Suprapubic skin (tissue), 4 donors: ENCODE results near the gene VWA7.
"Not testable (repeated sequence)": the region's sequence is repeated elsewhere in the genome, so short reads cannot be mapped to it uniquely, and the experiment has no call there.

Experiments used
- CTCF ChIP-seq, 2 donors: fragments of 200-600 bp in 1 of 2; fragments of 450-650 bp in 1 of 2; sonication (generic) in 1 of 2; IDR thresholded peaks; one replicate each; pipeline ENCODE4 v1.5.1; 2016 to 2019; ENCODE audit warnings: antibody characterized with exemption in 2 of 2, mild to moderate bottlenecking in 1 of 2, moderate library complexity in 1 of 2
- POLR2A ChIP-seq, 2 donors: fragments of 450-650 bp; IDR thresholded peaks; one replicate each; pipeline ENCODE4 v1.6.1; 2017; ENCODE audit warnings: antibody characterized with exemption in 2 of 2, mild to moderate bottlenecking in 2 of 2, moderate library complexity in 2 of 2
- POLR2AphosphoS5 ChIP-seq, 3 donors: sonication (generic); formaldehyde crosslinking; IDR thresholded peaks; one replicate each; pipeline ENCODE4 v1.6.1; 2017; ENCODE audit warnings: antibody characterized with exemption in 3 of 3

GRCh38 chr6:31793927-31794245 lies 16.8 kb upstream of the VWA7 start:
- TF ChIP-seq CTCF, POLR2AphosphoS5, POLR2A (IDR thresholded peaks at IDR 0.05): not testable (repeated sequence)
